ENCODE measurements around the gene FSD1L. TPM values are rescaled to one million over a fixed set of nuclear protein-coding genes. Genes with fewer than 3 reads are reported as not detected.

Gene FSD1L
- total RNA-seq, 1 experiment from 2014 or later = 5.5 TPM

- H3K27me3 Mint-ChIP-seq (ENCODE audit: low read depth) = no peaks in the 10 kb centered on the region
- Histone ChIP-seq H3T11ph (ENCODE audit: low read length) (no peak overlapping the region), H2BK15ac (ENCODE audit: low read depth, low read length) (no peak overlapping the region; the same call in 1 of the 2 replicates), H3K27ac (ENCODE audit: insufficient read length, low read depth, low read length) (no peak overlapping the region), H3K79me2 (ENCODE audit: insufficient read depth, low read length) (no peaks in the 10 kb centered on the region), H2BK120ac (ENCODE audit: low read depth, low read length, poor library complexity, severe bottlenecking) (no peak overlapping the region), H2BK5ac (ENCODE audit: insufficient read length, low read length) (no peak overlapping the region), H3K4me1 (ENCODE audit: insufficient read depth, low read length) (peaks cover 17% of the 10 kb centered on the region), H4K8ac (replicated peaks; ENCODE audit: insufficient read length, low read depth, low read length) (no peak overlapping the region), H3K9ac (ENCODE audit: extremely low read depth, insufficient read length, low read length) (no peak overlapping the region), H3K56ac (ENCODE audit: insufficient read length, low read depth, low read length) (no peak overlapping the region), H3K4me2 (ENCODE audit: insufficient read depth, insufficient read length, low read length) (no peak overlapping the region), H3K4ac (ENCODE audit: low read depth, low read length) (no peak overlapping the region), H4K20me1 (ENCODE audit: control insufficient read depth, insufficient read depth, insufficient read length) (no peaks in the 10 kb centered on the region), H3K14ac (ENCODE audit: insufficient read depth, low read length) (no peak overlapping the region), H2BK12ac (ENCODE audit: insufficient read length, low read depth, low read length) (no peak overlapping the region), H4K5ac (ENCODE audit: insufficient read length, low read depth, low read length) (no peak overlapping the region), H3K23ac (ENCODE audit: insufficient read length, low read depth, low read length) (no peak overlapping the region), H3K9me3 (ENCODE audit: control insufficient read depth, low read depth, low read length) (no peaks in the 10 kb centered on the region), H2AK5ac (ENCODE audit: insufficient read length, low read length) (no peak overlapping the region), H3K18ac (ENCODE audit: insufficient read length, low read depth, low read length) (no peak overlapping the region), H2AFZ (ENCODE audit: low read length) (no peak overlapping the region), H3K27me3 (ENCODE audit: insufficient read depth, low read length) (no peaks in the 10 kb centered on the region), H3K79me1 (ENCODE audit: insufficient read depth, low read depth, low read length, poor library complexity, severe bottlenecking) (no peaks in the 10 kb centered on the region), H3K23me2 (ENCODE audit: insufficient read length, low read depth, low read length, poor library complexity, severe bottlenecking) (no peaks in the 10 kb centered on the region), H2BK20ac (ENCODE audit: low read depth, low read length, poor library complexity, severe bottlenecking) (no peak overlapping the region), H4K91ac (ENCODE audit: insufficient read length, low read depth, low read length) (no peak overlapping the region)
- TF ChIP-seq CTCF (conservative IDR thresholded peaks at IDR 0.05) = no peak
- H3K27ac Mint-ChIP-seq = peak overlapping the region in 1 of 3 experiments; percentile 25; a peak in 2 of 7 replicates
- no peak overlapping the region for H3K4me3 Mint-ChIP-seq
- H3K9me3 Mint-ChIP-seq = peaks cover 6 to 10% of the 10 kb centered on the region in 2 experiments; a peak in 4 of 5 replicates
- H3K36me3 Mint-ChIP-seq (ENCODE audit: insufficient read depth in 1 of 3, low read depth in 3 of 3) = peaks cover 0 to 12% (median 2%) of the 10 kb centered on the region in 3 experiments; a peak in 5 of 7 replicates
- peaks cover 43 to 44% of the 10 kb centered on the region in 2 experiments for H3K4me1 Mint-ChIP-seq
- WGBS (ENCODE audit: extremely low coverage, insufficient read length, low lambda C conversion rate) = no CpG with 5 or more reads among the region's 6 CpGs
- no peak for DNase-seq
These were observed 42.2 kb upstream of the FSD1L start for GRCh38 chr9:105405514-105406131.

Measured in H9 (cell line).